PC-9 (cell line): ENCODE data around the gene NALCN.

Source experiments
- EZH2 ChIP-seq: fragments of 200-600 bp; sonication (generic); IDR thresholded peaks from 2 replicates; pipeline ENCODE4 v1.8.0; 2017; ENCODE audit warnings: antibody characterized with exemption, low read depth
- TF ChIP-seq, protein P1 (sequence below): fragments of 200-600 bp; sonication (generic); conservative IDR thresholded peaks from 2 replicates; pipeline ENCODE4 v1.6.1; 2017; ENCODE audit warnings: mixed run types, antibody characterized with exemption, mild to moderate bottlenecking, moderate library complexity

DNA sequence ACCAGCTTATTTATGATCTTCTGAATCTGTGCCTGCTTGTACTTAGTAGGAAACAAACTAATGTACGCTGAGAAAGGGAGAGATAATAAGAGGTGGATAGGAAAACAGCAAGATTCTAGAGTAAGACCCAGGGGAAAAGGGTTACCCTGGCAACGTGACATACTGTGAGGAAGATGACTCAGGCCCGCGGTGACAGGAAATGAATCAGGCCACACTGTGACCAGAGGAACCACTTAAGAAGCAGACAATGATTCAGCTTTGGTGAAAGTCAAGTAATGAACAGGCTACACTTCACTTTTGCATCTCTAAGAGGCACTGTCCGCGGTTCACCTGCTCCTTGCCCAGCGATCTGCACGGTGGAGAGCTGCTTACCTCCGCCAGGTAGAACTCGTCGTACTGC is 158.2 kb downstream of the NALCN start:
- TF ChIP-seq, protein P1, sequence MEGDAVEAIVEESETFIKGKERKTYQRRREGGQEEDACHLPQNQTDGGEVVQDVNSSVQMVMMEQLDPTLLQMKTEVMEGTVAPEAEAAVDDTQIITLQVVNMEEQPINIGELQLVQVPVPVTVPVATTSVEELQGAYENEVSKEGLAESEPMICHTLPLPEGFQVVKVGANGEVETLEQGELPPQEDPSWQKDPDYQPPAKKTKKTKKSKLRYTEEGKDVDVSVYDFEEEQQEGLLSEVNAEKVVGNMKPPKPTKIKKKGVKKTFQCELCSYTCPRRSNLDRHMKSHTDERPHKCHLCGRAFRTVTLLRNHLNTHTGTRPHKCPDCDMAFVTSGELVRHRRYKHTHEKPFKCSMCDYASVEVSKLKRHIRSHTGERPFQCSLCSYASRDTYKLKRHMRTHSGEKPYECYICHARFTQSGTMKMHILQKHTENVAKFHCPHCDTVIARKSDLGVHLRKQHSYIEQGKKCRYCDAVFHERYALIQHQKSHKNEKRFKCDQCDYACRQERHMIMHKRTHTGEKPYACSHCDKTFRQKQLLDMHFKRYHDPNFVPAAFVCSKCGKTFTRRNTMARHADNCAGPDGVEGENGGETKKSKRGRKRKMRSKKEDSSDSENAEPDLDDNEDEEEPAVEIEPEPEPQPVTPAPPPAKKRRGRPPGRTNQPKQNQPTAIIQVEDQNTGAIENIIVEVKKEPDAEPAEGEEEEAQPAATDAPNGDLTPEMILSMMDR: peak; percentile 49; the same call in 1 of the 2 replicates
- no peak for TF ChIP-seq EZH2
